ENCODE measurements around the gene AKAP8L. TPM values are rescaled to one million over a fixed set of nuclear protein-coding genes. Genes with fewer than 3 reads are reported as not detected.

The AKAP8L gene
- polyA plus RNA-seq, 2 donors = 37.9 to 75.5 TPM

DNA sequence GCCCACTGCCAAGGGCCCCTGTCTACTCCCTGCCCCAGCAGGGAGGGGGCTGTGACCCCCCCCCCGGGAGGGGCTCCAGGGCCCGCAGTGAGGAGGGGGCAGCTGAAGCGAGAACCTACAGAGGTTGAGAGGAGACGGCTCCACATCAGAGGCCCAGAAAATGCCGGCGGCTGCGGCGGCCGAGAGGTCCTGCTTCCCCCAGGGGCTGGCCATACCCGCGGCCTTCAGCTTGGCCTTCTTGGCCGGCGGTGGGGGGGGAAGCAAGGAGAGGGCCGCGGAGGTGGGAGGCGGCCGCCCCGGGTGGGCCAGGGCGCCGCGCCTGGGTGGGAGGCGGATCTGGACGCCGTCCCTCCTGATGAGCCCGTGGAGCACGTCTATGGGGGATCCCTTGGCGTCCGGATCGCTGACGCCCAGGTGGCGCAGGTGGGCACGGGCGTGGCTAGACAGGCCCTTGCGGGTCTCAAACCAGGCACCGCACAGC lies 9.2 kb upstream of the AKAP8L start:
- H3K27me3 ChIP-seq (ENCODE audit: control insufficient read depth in 1 of 2, insufficient read depth in 2 of 2, low read length in 2 of 2) = no peaks in the 10 kb centered on the region
- H3K27ac ChIP-seq (ENCODE audit: low read depth in 2 of 2, low read length in 1 of 2) = no peak overlapping the region
- 91 to 92% methylated on average over 34 to 35 of the region's 35 CpGs for WGBS, 2 donors
- H3K4me3 ChIP-seq (ENCODE audit: low read depth in 1 of 2, low read length in 2 of 2) = no peak overlapping the region
- peaks cover 10 to 18% of the 10 kb centered on the region in 2 donors for H3K4me1 ChIP-seq (ENCODE audit: control insufficient read depth in 2 of 2, insufficient read depth in 2 of 2, low read length in 1 of 2)
- peaks cover 0 to 5% of the 10 kb centered on the region in 2 donors for H3K9me3 ChIP-seq (ENCODE audit: control insufficient read depth in 2 of 2, insufficient read depth in 1 of 2, low read depth in 1 of 2, low read length in 1 of 2)
- H3K36me3 ChIP-seq (ENCODE audit: control insufficient read depth in 2 of 2, insufficient read depth in 2 of 2, low read length in 1 of 2) = peaks cover 13 to 50% of the 10 kb centered on the region in 2 donors

DNA sequence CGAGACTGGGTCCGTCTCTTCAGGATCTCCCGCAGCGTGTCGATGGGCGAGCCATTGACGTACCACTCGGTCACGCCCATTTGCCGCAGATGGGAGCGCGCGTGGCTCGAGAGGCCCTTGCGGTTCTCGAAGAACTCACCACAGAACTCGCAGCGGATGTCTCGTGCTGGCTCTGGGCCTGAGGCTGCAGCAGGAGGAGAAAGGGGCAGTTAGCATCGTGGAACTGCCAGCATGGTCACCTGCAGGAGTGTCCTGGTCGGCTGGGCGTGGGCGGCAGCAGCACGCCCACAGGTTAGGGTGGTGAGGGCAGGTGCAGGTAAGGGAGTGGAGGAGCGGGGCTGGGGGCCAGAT lies 8.5 kb upstream of the AKAP8L start:
- Histone ChIP-seq H3K4me3 (ENCODE audit: low read depth in 1 of 2, low read length in 2 of 2) (no peak overlapping the region), H3K27ac (ENCODE audit: low read depth in 2 of 2, low read length in 1 of 2) (no peak overlapping the region), H3K9me3 (ENCODE audit: control insufficient read depth in 2 of 2, insufficient read depth in 1 of 2, low read depth in 1 of 2, low read length in 1 of 2) (peaks cover 0 to 6% of the 10 kb centered on the region in 2 donors), H3K36me3 (ENCODE audit: control insufficient read depth in 2 of 2, insufficient read depth in 2 of 2, low read length in 1 of 2) (peaks cover 17 to 56% of the 10 kb centered on the region in 2 donors), H3K4me1 (ENCODE audit: control insufficient read depth in 2 of 2, insufficient read depth in 2 of 2, low read length in 1 of 2) (peaks cover 10 to 18% of the 10 kb centered on the region in 2 donors), H3K27me3 (ENCODE audit: control insufficient read depth in 1 of 2, insufficient read depth in 2 of 2, low read length in 2 of 2) (no peaks in the 10 kb centered on the region)
- WGBS, 2 donors = 96 to 98% methylated on average over 25 of the region's 25 CpGs

DNA sequence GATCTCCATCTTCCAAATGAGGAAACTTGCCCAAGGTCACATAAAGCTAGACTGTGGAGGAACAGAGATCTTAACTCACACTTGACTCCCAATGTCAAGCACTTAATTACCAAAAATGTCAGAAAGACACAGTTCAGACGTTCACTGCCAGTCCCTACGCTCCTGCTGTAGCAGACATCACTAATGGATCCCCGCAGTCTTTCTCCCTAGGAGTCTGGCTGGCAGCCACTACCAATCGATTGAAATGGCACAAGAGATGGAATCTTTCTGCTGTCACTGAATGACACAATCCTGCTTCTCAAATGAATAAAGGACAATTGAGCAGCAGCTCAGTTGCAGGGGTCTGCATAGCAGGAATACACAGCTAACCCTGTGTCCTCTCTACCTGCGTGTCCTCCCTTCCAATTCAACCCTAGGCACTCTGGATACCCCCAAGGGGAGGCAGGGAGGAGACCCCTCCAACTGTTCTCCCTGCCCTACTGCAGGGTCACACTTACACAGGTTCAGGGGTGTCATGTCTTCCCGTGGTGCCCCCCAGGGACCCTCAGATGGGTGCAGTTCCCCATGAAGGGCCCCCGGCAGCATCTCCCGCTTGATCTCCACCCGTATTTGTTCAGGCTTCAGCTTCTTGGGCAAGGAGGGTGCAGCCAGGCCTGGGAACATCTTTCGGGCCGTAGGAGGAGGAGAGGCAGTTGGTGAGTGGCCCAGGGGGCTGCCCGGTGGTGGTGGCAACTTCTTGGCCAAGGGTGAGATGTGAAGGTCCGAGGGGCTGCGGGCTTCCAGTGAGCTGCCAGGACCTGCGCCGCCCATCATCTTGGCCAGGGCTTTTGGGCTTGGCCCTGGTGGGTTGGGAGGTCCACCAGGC lies 7.9 kb upstream of the AKAP8L start:
- peaks cover 10 to 15% of the 10 kb centered on the region in 2 donors for H3K4me1 ChIP-seq (ENCODE audit: control insufficient read depth in 2 of 2, insufficient read depth in 2 of 2, low read length in 1 of 2)
- no peak overlapping the region for H3K4me3 ChIP-seq (ENCODE audit: low read depth in 1 of 2, low read length in 2 of 2)
- 87% methylated on average over 16 of the region's 16 CpGs for WGBS, 2 donors
- peaks cover 17 to 56% of the 10 kb centered on the region in 2 donors for H3K36me3 ChIP-seq (ENCODE audit: control insufficient read depth in 2 of 2, insufficient read depth in 2 of 2, low read length in 1 of 2)
- H3K27ac ChIP-seq (ENCODE audit: low read depth in 2 of 2, low read length in 1 of 2) = no peak overlapping the region
- no peaks in the 10 kb centered on the region for H3K27me3 ChIP-seq (ENCODE audit: control insufficient read depth in 1 of 2, insufficient read depth in 2 of 2, low read length in 2 of 2)
- H3K9me3 ChIP-seq (ENCODE audit: control insufficient read depth in 2 of 2, insufficient read depth in 1 of 2, low read depth in 1 of 2, low read length in 1 of 2) = peaks cover 0 to 6% of the 10 kb centered on the region in 2 donors

DNA sequence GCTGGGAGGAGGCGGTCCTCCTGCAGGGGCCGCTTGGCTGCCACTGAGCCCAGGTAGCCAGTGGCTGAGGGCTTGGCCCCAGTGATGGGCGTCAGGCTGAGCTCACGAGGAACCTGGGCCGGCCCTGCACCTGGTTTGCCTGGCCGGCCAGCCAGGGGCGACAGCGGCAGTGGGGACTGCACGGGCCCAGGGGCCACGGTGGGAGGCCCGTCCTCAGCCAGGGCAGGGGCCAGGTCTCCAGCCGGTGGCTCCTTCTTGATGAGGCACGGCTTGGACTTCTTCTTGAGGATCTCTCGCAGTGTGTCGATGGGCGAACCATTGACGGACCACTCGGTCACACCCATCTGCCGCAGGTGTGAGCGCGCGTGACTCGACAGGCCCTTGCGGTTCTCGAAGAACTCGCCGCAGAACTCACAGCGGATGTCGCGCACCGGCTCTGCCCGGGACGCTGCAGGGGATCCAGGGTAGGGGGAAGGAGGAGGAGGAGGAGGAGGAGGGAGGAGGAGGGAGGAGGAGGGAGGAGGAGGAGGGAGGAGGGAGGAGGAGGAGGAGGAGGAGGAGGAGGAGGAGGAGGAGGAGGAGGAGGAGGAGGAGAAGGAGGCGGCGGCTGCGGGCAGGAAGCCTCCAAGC lies 6.6 kb upstream of the AKAP8L start:
- whole genome bisulfite sequencing, 2 donors = 92 to 95% methylated on average over 30 to 35 of the region's 36 CpGs
- no peak overlapping the region for H3K4me3 ChIP-seq (ENCODE audit: low read depth in 1 of 2, low read length in 2 of 2)
- H3K4me1 ChIP-seq (ENCODE audit: control insufficient read depth in 2 of 2, insufficient read depth in 2 of 2, low read length in 1 of 2) = peaks cover 0 to 3% of the 10 kb centered on the region in 2 donors
- H3K27me3 ChIP-seq (ENCODE audit: control insufficient read depth in 1 of 2, insufficient read depth in 2 of 2, low read length in 2 of 2) = no peaks in the 10 kb centered on the region
- H3K27ac ChIP-seq (ENCODE audit: low read depth in 2 of 2, low read length in 1 of 2) = no peak overlapping the region
- peaks cover 0 to 6% of the 10 kb centered on the region in 2 donors for H3K9me3 ChIP-seq (ENCODE audit: control insufficient read depth in 2 of 2, insufficient read depth in 1 of 2, low read depth in 1 of 2, low read length in 1 of 2)
- H3K36me3 ChIP-seq (ENCODE audit: control insufficient read depth in 2 of 2, insufficient read depth in 2 of 2, low read length in 1 of 2) = peaks cover 17 to 56% of the 10 kb centered on the region in 2 donors

DNA sequence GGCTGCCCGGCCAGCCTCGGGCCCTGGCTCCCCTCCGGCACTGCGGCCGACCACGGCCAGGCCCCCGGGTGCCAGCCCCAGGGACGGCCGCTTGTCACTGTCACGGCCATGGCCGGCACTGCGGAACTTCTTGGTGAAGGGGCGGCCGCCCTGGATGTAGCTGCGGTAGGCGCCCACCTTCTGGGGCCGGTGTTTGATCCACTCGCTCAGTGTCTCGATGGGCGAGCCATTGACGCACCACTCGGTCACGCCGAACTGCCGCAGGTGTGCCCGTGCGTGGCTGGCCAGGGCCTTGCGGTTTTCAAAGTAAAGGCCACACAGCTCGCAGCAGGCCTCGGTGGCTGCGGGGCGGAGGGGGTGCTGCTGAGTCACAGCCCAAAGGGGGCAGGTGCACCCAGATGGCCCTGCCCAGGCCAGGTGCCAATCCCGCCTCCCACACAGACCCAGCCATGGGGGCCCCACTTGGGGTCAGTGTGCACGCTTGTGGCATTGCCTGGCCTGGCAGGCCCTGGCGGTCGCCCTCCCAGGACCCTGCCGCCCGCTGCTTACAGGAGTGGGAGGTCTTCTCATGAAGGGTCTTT lies 6.0 kb upstream of the AKAP8L start:
- peaks cover 17 to 55% of the 10 kb centered on the region in 2 donors for H3K36me3 ChIP-seq (ENCODE audit: control insufficient read depth in 2 of 2, insufficient read depth in 2 of 2, low read length in 1 of 2)
- H3K4me3 ChIP-seq (ENCODE audit: low read depth in 1 of 2, low read length in 2 of 2) = no peak overlapping the region
- peaks cover 0 to 3% of the 10 kb centered on the region in 2 donors for H3K4me1 ChIP-seq (ENCODE audit: control insufficient read depth in 2 of 2, insufficient read depth in 2 of 2, low read length in 1 of 2)
- no peak overlapping the region for H3K27ac ChIP-seq (ENCODE audit: low read depth in 2 of 2, low read length in 1 of 2)
- peaks cover 0 to 6% of the 10 kb centered on the region in 2 donors for H3K9me3 ChIP-seq (ENCODE audit: control insufficient read depth in 2 of 2, insufficient read depth in 1 of 2, low read depth in 1 of 2, low read length in 1 of 2)
- 97 to 98% methylated on average over 32 to 38 of the region's 38 CpGs for WGBS, 2 donors
- H3K27me3 ChIP-seq (ENCODE audit: control insufficient read depth in 1 of 2, insufficient read depth in 2 of 2, low read length in 2 of 2) = no peaks in the 10 kb centered on the region

DNA sequence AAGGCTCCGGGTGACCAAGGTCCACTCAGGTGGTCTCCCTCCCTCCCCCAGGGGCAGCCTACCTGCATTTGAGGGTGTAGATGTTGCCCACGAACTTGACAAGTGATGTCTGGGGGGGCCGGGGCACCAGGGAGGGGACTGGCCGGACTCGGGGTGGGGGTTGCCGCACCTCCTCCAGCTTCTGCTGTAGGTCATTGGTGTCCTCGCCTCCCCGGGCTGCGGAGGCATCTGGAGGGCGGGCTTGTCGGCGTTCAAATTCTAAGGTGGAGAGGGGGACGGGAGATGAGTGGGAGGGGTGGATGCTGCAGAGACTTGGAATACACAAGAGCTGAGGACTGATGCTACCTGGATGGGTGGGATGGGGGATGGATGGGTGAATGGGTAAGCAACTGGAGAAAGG lies 5.3 kb upstream of the AKAP8L start:
- Histone ChIP-seq H3K27ac (ENCODE audit: low read depth in 2 of 2, low read length in 1 of 2) (no peak overlapping the region), H3K4me3 (ENCODE audit: low read depth in 1 of 2, low read length in 2 of 2) (no peak overlapping the region), H3K27me3 (ENCODE audit: control insufficient read depth in 1 of 2, insufficient read depth in 2 of 2, low read length in 2 of 2) (no peaks in the 10 kb centered on the region), H3K36me3 (ENCODE audit: control insufficient read depth in 2 of 2, insufficient read depth in 2 of 2, low read length in 1 of 2) (peaks cover 17 to 51% of the 10 kb centered on the region in 2 donors), H3K9me3 (ENCODE audit: control insufficient read depth in 2 of 2, insufficient read depth in 1 of 2, low read depth in 1 of 2, low read length in 1 of 2) (peaks cover 0 to 6% of the 10 kb centered on the region in 2 donors), H3K4me1 (ENCODE audit: control insufficient read depth in 2 of 2, insufficient read depth in 2 of 2, low read length in 1 of 2) (peaks cover 0 to 3% of the 10 kb centered on the region in 2 donors)
- 96 to 99% methylated on average over 13 of the region's 13 CpGs for WGBS, 2 donors

DNA sequence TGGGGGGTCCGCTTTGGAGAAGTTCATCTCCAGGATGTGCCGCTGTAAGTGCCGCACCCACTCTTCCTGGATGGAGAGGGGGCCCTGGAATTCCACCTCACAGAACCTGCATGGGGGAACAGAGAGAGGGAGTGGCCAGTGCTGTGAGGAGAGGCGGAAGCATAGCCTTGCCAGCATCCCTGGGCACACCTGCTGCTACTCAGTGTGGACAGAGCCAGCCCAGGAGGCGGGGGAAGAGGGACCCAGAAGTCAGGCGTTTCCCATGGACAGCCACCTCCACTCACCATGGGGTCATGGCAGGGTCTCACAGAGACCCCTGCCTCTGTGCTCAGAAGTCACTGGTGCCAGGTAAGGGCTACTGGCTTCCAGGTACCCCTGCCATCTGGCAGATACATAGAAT lies 4.3 kb upstream of the AKAP8L start:
- no peak overlapping the region for H3K27ac ChIP-seq (ENCODE audit: low read depth in 2 of 2, low read length in 1 of 2)
- H3K36me3 ChIP-seq (ENCODE audit: control insufficient read depth in 2 of 2, insufficient read depth in 2 of 2, low read length in 1 of 2) = peaks cover 17 to 48% of the 10 kb centered on the region in 2 donors
- WGBS, 2 donors = 94 to 98% methylated on average over 6 of the region's 6 CpGs

DNA sequence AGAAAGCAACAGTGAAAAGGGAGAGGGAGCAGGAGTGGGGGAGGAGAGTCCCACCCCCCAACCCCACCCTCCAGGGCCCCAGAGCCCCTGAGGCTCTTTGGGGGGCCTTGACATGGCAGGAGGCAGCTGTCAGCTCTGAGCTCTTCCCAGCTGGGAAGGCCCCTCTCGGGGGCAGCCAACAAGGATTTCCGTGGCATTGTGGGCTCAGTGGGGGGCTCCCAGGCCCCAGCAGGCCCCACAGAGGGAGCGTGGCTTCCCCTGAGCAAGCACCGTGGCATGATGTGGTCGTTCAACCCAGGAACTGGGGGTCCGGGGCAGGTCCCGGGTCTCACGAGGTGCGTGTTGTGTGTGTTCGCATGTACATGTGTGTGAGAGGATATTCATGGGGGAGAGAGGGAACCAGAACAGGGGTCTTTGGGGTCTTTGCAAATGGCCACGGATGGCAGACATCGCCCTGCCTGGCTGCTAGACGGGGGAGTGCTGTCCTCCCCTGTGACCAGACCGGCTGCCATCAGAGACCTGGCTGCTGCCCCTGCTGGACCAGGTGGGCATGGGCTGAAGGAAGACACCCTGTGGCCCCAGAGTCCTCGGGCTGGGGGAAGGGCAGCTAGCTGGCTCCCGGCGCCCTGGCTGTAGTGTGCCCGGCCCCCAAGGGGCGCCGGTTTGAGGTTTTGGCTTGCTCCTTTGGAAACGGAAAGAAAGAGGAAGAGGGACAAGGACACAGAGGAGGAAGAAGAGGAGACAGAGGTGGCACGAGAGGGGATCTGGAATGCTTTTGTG lies 3.7 kb upstream of the AKAP8L start:
- H3K9me3 ChIP-seq (ENCODE audit: control insufficient read depth in 2 of 2, insufficient read depth in 1 of 2, low read depth in 1 of 2, low read length in 1 of 2) = peaks cover 0 to 6% of the 10 kb centered on the region in 2 donors
- H3K4me3 ChIP-seq (ENCODE audit: low read depth in 1 of 2, low read length in 2 of 2) = no peak overlapping the region
- H3K4me1 ChIP-seq (ENCODE audit: control insufficient read depth in 2 of 2, insufficient read depth in 2 of 2, low read length in 1 of 2) = peaks cover 2 to 4% of the 10 kb centered on the region in 2 donors
- H3K36me3 ChIP-seq (ENCODE audit: control insufficient read depth in 2 of 2, insufficient read depth in 2 of 2, low read length in 1 of 2) = peaks cover 17 to 45% of the 10 kb centered on the region in 2 donors
- H3K27ac ChIP-seq (ENCODE audit: low read depth in 2 of 2, low read length in 1 of 2) = peak overlapping the region in 1 of 2 donors; percentile 1
- 87 to 90% methylated on average over 22 of the region's 22 CpGs for WGBS, 2 donors
- no peaks in the 10 kb centered on the region for H3K27me3 ChIP-seq (ENCODE audit: control insufficient read depth in 1 of 2, insufficient read depth in 2 of 2, low read length in 2 of 2)

More for the DNA sequence above, 4.3 kb upstream of the AKAP8L start:
- no peak overlapping the region for H3K4me3 ChIP-seq (ENCODE audit: low read depth in 1 of 2, low read length in 2 of 2)
- no peaks in the 10 kb centered on the region for H3K27me3 ChIP-seq (ENCODE audit: control insufficient read depth in 1 of 2, insufficient read depth in 2 of 2, low read length in 2 of 2)
- no peaks in the 10 kb centered on the region for H3K4me1 ChIP-seq (ENCODE audit: control insufficient read depth in 2 of 2, insufficient read depth in 2 of 2, low read length in 1 of 2)
- peaks cover 0 to 6% of the 10 kb centered on the region in 2 donors for H3K9me3 ChIP-seq (ENCODE audit: control insufficient read depth in 2 of 2, insufficient read depth in 1 of 2, low read depth in 1 of 2, low read length in 1 of 2)
